K562 (cell line): Measurements from ENCODE around the gene GJA4. TPM values are rescaled to one million over a fixed set of nuclear protein-coding genes. Genes with fewer than 3 reads are reported as not detected.
"Not testable (repeated sequence)": the region's sequence is repeated elsewhere in the genome, so short reads cannot be mapped to it uniquely, and the experiment has no call there.

Source experiments
- ATAC-seq: fragments of 200-7000 bp; cut with Tn5 transposase; 3 replicates; pipeline ENCODE4 v1.9.1; 2020; ENCODE audit warnings: moderate library complexity
- BruUV-seq: library from RNA; stranded (reverse); fragments of 400-500 nt; replicated peaks from 2 replicates; lab custom pipeline; 2021; lab: Mats Ljungman, UMichigan
- CTCF ChIA-PET: fragments of 300-600 bp; formaldehyde crosslinking; extraction: SDS; loops from one replicate; lab custom pipeline; 2021; ENCODE audit warnings: low intra/inter-chr PET ratio; lab: Yijun Ruan, JAX
- POLR2A ChIA-PET: fragments of 300-600, 350-650 bp; sonication (Branson Sonifier 250); formaldehyde crosslinking; extraction: SDS; loops from one replicate; lab custom pipeline; 2021; ENCODE audit warnings: antibody characterized with exemption, inconsistent platforms; lab: Yijun Ruan, JAX
- DNase-seq, 4 experiments: peaks; one replicate each; pipeline versions ENCODE4 v3.0.0 to v3.0.0-alpha.2; 2011 to 2018; ENCODE audit warnings: low spot score in 3 of 4, mixed read lengths in 3 of 4; ENCODE audit errors: extremely low read depth in 1 of 4
- FAIRE-seq: peaks from 2 replicates; lab custom pipeline; 2011; peaks lifted over from hg19 to GRCh38; lab: Jason Lieb, UNC
- H2AFZ ChIP-seq: 2 replicates; pipeline ENCODE4 v1.6.0; 2011; ENCODE audit warnings: low read depth, low read length, control low read depth, inconsistent platforms
- H3K27ac ChIP-seq: fragments of 200-600 bp; 3 replicates; pipeline ENCODE4 v1.8.0; 2011; ENCODE audit warnings: low read depth, mild to moderate bottlenecking, control low read depth, inconsistent platforms, low read length, moderate library complexity, mixed read lengths; ENCODE audit errors: extremely low read depth
- H3K27me3 ChIP-seq, 2 experiments: fragments of 300-600 bp in 1 of 2; 2 replicates in 1 of 2; 3 replicates in 1 of 2; pipeline versions ENCODE4 v1.6.0 to v1.8.0; 2011; ENCODE audit warnings: inconsistent platforms in 2 of 2, low read length in 2 of 2, mild to moderate bottlenecking in 1 of 2, mixed read lengths in 1 of 2, moderate library complexity in 1 of 2; ENCODE audit not compliant: control insufficient read depth in 2 of 2, insufficient read depth in 2 of 2
- H3K36me3 ChIP-seq: fragments of 300-600 bp; 3 replicates; pipeline ENCODE4 v1.8.0; 2011; ENCODE audit warnings: mild to moderate bottlenecking, low read length, inconsistent platforms; ENCODE audit not compliant: control insufficient read depth, insufficient read depth
- H3K4me1 ChIP-seq, 2 experiments: fragments of 200-600 bp in 1 of 2; replicated peaks in 1 of 2; 2 replicates in 1 of 2; 3 replicates in 1 of 2; pipeline versions ENCODE4 v1.5.1 to v1.8.0; 2011; ENCODE audit warnings: inconsistent platforms in 2 of 2, low read length in 2 of 2, mild to moderate bottlenecking in 1 of 2, mixed read lengths in 1 of 2, moderate library complexity in 1 of 2; ENCODE audit not compliant: control insufficient read depth in 2 of 2, insufficient read depth in 2 of 2
- H3K4me2 ChIP-seq: 2 replicates; pipeline ENCODE4 v1.6.1; 2011; ENCODE audit warnings: low read length, control low read depth, inconsistent platforms, mixed read lengths; ENCODE audit not compliant: insufficient read depth
- H3K4me3 ChIP-seq: fragments of 200-600 bp; sonication (generic), shearing (Covaris generic); 2 replicates; pipeline ENCODE4 v1.5.1; 2016; ENCODE audit warnings: control low read depth, inconsistent platforms
- H3K79me2 ChIP-seq: fragments of 200-600 bp; 3 replicates; pipeline ENCODE4 v1.8.0; 2011; ENCODE audit warnings: low read length, inconsistent platforms; ENCODE audit not compliant: control insufficient read depth, insufficient read depth
- H3K9ac ChIP-seq, 2 experiments: 2 replicates each; pipeline versions ENCODE4 v1.6.0 to v1.6.1; 2011; ENCODE audit warnings: low read depth in 2 of 2, low read length in 2 of 2, control low read depth in 1 of 2, inconsistent platforms in 1 of 2, mild to moderate bottlenecking in 1 of 2, mixed read lengths in 1 of 2; ENCODE audit not compliant: insufficient read depth in 1 of 2
- H3K9me1 ChIP-seq: one replicate; pipeline ENCODE4 v1.6.0; 2011; ENCODE audit warnings: inconsistent platforms, mild to moderate bottlenecking, low read length, moderate library complexity; ENCODE audit not compliant: control insufficient read depth, insufficient read depth
- H3K9me3 ChIP-seq: replicated peaks from 2 replicates; pipeline ENCODE4 v1.5.1; 2011; ENCODE audit warnings: low read depth, low read length, inconsistent platforms; ENCODE audit not compliant: control insufficient read depth, insufficient read depth
- H4K20me1 ChIP-seq: replicated peaks from 2 replicates; pipeline ENCODE4 v1.6.1; 2011; ENCODE audit warnings: low read length, inconsistent platforms, mixed read lengths; ENCODE audit not compliant: control insufficient read depth, insufficient read depth
- NFIC ChIP-seq: fragments of 450-650 bp; IDR thresholded peaks from 2 replicates; pipeline ENCODE4 v1.6.1; 2017; ENCODE audit warnings: mild to moderate bottlenecking, inconsistent platforms
- RFX5 ChIP-seq: IDR thresholded peaks from 2 replicates; pipeline ENCODE4 v1.6.1; 2011; ENCODE audit warnings: low read depth, mild to moderate bottlenecking, improper control_type of control experiment, low read length
- WGBS: fragments of 100-300 bp; shearing (Covaris generic); methylation state at CpG from one replicate; pipeline ENCODE4 v1.1.6; 2016; ENCODE audit warnings: low coverage, mixed read lengths; ENCODE audit not compliant: insufficient coverage; ENCODE audit errors: missing lambda C conversion rate; 5-methylcytosine and 5-hydroxymethylcytosine counted together
- in situ Hi-C: fragments of 300-500 bp; cut with MboI; formaldehyde crosslinking; loops from 4 replicates; pipeline ENCODE4 v1.15.0; 2018; ENCODE audit warnings: inconsistent platforms, mixed read lengths
- intact Hi-C: fragments of 100-400 bp; cut with micrococcal nuclease; formaldehyde crosslinking; loops from 2 replicates; pipeline ENCODE4 v1.14.2; 2022
- polyA plus RNA-seq, 8 experiments: library from polyadenylated mRNA; depleted of rRNA in 4 of 8; stranded (reverse) in 5 of 8; unstranded in 3 of 8; fragments of >200 nt; fragmentation: Nextera tagmentation in 2 of 8; fragmentation: Illumina TruSeq in 1 of 8; extraction: Ambion mirVana in 2 of 8; extraction: Trizol in 1 of 8; gene quantifications; 2 replicates each; pipeline versions ENCODE4 v1.2.1 to v1.2.3, GENCODE V29; 2011 to 2014; ENCODE audit warnings: inconsistent platforms in 1 of 8, missing spikeins in 1 of 8
- total RNA-seq, 7 experiments: library from RNA; depleted of rRNA in 6 of 7; stranded (reverse); fragments of >200 nt in 6 of 7; fragmentation: Illumina TruSeq in 2 of 7; extraction: Trizol in 2 of 7; gene quantifications; 2 replicates each; pipeline versions ENCODE4 v1.2.1 to v1.2.3, GENCODE V29; 2011 to 2021; ENCODE audit warnings: low replicate concordance in 1 of 7

GJA4 gene
- total and polyA plus RNA-seq, 9 of the 15 experiments (the other 6 are each of a cell fraction or from before 2014, with no cell fraction given): 0.16 to 0.24 TPM; not detected in 7

GRCh38 chr1:34771573-34772371 lies 21.0 kb upstream of the GJA4 start:
- no peak overlapping the region for H3K4me2 ChIP-seq
- in situ Hi-C loops: no loop called here
- no peaks in the 10 kb centered on the region for H3K4me1 ChIP-seq
- H3K4me3 ChIP-seq: no peak overlapping the region
- intact Hi-C loops: no loop called here
- FAIRE-seq: no peak
- no TSS peak for BruUV-seq
- no peak overlapping the region for H3K27ac ChIP-seq
- 0 out of 2 replicates have a peak, but pooled peaks cover 3% of the 10 kb centered on the region for H4K20me1 ChIP-seq
- ChIA-PET CTCF (no interaction called here), POLR2A (no interaction called here)
- no peaks in the 10 kb centered on the region for H3K9me1 ChIP-seq
- WGBS: under 1% methylated on average over 16 of the region's 16 CpGs
- H3K36me3 ChIP-seq: no peaks in the 10 kb centered on the region
- ATAC-seq: no peak
- H2AFZ ChIP-seq: no peak overlapping the region
- H3K9me3 ChIP-seq: no peaks in the 10 kb centered on the region
- no peaks in the 10 kb centered on the region for H3K79me2 ChIP-seq
- peaks cover 30 to 36% of the 10 kb centered on the region in 2 experiments for H3K27me3 ChIP-seq
- no peak overlapping the region for H3K9ac ChIP-seq
- no peak for TF ChIP-seq RFX5
- no peak for DNase-seq

- intact Hi-C loops, DNase-seq, in situ Hi-C loops: not testable (repeated sequence)
- TF ChIP-seq NFIC: peak; percentile 56; the same call in 1 of the 2 replicates
- TF ChIP-seq, all 486 proteins: peak for 1; not testable (repeated sequence) for 485
- POLR2A ChIA-PET, H3K4me2 ChIP-seq, H3K79me2 ChIP-seq, H3K4me3 ChIP-seq, CTCF ChIA-PET, H3K4me1 ChIP-seq, H2AFZ ChIP-seq, H3K9ac ChIP-seq, BruUV-seq, H3K9me1 ChIP-seq, H4K20me1 ChIP-seq, FAIRE-seq, H3K9me3 ChIP-seq, H3K27ac ChIP-seq, H3K36me3 ChIP-seq, ATAC-seq: not testable (repeated sequence)
- 4% methylated on average over 4 of the region's 4 CpGs for WGBS
- H3K27me3 ChIP-seq: peaks cover 31 to 42% of the 10 kb centered on the region in 2 experiments
Measured at GRCh38 chr1:34773114-34773513, 19.7 kb upstream of the GJA4 start.
